Right renal pelvis (tissue), 4 donors: ENCODE measurements around the gene NCK1. TPM values are rescaled to one million over a fixed set of nuclear protein-coding genes. Genes with fewer than 3 reads are reported as not detected.
"Not testable (repeated sequence)": the region's sequence is repeated elsewhere in the genome, so short reads cannot be mapped to it uniquely, and the experiment has no call there.

Source experiments
- DNase-seq, 4 donors: peaks; one replicate each; pipeline ENCODE4 v3.0.0-alpha.2; 2013; ENCODE audit warnings: low read depth in 4 of 4, low spot score in 3 of 4, missing footprints in 1 of 4
- polyA plus RNA-seq, 4 donors: library from polyadenylated mRNA; unstranded; fragments of 120-200 nt; gene quantifications; one replicate each; pipeline ENCODE4 v1.2.1, GENCODE V29; 2013; ENCODE audit not compliant: insufficient read length in 4 of 4

Gene NCK1
- polyA plus RNA-seq, 4 donors = 37.0 to 48.3 (median 41.4) TPM

DNA sequence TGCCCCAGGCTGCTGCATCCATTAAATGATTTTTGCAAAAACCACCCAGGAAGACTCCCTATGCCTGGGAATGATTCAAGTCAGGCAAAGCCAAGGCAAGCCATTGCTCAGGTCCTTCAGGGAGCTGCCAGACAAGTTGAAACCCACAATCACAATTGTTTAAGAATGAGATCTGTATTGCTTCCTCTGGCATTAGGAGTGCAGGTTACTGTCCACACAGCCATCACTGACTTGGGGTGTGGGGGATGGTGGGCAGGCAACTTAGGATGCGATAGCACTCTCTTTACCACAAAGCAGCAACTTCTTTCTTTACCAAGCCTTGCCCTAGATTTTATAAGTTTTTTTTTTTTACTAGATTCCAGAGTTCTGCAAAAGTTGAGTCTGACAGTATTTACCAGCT lies 80.8 kb downstream of the NCK1 start:
- DNase-seq = no peak

DNA sequence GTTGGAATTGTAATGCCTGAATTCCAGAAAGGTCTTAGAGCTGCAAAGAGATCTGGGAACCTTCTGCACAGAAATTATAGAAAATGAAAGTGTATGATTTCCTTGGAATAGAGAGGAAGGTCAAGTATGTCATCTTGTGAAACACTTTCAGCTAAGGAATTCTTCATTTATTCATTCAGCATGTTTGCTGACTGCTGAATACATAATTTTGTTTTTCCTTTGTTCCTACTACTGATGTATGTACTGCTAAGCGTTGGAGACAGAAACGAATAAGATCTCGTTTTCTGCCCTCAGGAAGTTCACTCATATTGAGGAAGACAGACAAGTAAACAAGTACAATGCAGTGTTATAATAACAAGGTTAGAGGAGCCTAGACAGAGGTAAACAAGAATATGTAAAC lies 81.4 kb downstream of the NCK1 start:
- no peak for DNase-seq

DNA sequence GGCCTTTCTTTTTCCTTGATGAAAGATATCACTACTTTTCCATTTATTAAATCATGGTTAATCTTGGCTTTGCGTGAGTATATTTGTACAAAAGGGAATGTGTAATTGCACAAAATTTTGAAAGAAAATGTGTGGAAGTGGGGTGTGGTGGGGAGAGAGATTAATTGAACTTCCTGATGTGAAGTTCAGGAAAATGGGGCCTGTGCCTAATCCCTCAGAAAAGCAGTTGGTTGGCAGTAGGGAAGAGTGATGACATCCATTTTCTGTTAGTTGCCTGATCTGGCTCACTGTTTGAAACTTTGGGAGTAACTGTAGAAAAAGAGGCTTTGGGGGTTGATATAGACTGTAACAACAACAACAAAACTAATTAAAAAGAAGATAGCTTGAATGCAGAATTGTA lies 85.0 kb downstream of the NCK1 start:
- no peak for DNase-seq

DNA sequence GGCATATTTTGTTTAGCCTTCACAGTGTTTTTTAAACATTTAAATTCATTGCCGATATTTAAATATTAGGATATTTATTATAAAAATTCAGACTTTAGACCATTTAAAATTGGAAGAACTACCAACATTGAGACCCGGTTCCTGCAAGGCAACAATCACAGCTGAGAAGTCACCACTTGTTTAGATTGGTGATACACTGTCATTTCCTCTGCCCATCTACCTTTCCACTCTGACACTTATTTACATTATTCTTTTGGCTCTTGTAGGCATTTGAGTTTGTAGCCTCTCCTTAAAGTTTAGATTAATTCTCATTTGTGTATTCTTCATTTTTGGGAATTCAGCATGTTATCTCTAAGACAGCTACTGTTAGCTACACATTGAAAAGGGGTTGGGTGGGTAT lies 85.5 kb downstream of the NCK1 start:
- DNase-seq = no peak

DNA sequence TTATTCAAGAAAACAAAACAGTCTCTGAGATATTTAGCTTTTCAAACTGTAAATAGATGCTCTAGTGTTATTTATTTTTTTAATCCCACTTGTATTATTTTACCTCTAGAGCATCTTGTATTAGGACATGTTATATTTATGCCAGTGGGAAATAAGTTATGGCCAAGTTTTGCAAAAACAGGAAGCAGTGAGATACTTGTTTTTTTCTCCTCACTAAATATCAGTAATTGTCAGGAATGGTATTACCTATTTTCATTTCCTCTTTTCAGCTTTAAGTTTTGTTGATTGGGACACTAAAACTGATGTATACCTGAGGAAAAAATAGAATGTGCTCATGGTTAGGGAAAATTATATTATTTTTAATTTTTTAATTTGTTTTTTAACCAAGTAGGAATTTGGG lies 87.1 kb downstream of the NCK1 start:
- DNase-seq = no peak

DNA sequence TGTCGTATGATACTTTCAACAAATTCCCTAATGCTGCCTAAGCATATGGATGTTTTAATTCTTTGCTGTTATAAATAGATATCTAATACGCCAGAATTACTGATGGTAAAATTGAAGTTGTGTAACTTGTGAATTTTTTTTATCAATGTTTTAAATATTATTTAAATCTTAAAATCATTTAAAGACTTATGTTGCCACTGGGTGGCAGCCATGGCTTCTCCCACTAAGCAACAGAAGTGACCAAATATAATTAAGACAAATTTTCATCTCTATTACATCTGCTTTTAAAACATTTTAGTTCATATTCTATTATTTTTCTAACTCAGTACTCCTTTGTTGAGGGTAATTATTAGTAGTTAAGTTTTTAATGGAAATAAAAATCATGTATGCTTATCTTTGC lies 87.7 kb downstream of the NCK1 start:
- no peak for DNase-seq

DNA sequence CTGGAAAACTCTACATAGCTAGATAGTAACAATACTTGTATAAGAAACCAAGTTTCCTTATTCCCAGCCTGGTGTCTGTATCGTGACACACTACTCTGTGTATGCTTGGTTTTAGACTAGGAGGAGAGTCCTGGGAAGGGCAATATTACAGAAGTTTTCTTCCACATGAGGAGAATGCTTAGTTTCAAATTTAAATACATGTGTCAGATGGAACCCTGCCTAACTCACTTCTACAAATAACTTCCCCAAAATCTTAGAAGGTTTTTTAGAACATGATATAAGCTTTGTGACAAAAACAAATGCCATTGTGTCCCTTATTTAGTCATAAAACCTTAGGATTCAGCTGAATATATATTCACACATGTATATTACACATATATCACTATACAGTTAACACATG lies 88.6 kb downstream of the NCK1 start:
- DNase-seq = no peak

DNA sequence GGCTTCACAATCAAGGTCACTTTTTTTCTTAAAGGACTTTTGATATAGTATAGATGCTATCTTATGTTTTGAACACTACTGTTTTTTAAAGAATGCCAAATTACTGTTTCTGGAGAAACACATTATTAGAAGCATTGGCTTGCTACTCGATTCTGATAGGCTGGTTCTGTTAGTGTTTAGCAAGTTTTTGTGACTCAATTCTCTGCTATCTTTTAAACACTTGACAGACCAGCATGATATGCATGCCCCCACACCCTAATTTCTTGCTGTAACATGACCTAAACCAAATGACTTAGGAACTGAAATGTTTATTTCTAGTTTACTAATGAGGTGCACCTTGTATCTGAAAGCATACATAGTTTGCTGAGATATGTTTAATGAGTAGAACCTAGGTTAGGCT lies 90.3 kb downstream of the NCK1 start:
- no peak for DNase-seq

DNA sequence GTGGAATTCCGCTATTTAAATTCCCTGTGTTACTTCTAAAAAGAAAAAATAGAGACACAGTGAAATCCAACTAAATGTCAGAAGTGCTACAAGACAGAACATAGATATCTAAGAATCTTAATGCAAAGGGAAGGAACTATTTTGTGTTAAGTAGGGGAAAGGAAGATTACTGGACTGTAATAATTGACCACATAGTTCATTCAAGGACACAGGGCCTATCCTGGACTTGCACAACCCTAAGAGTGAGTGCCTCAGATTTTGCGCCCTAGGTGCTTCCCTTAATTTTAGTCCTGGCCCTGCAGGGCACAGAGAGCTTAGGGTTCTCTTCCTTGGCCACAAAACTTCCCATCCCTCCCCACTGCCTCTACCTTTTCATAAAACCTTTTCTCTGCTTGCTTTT lies 92.2 kb downstream of the NCK1 start:
- no peak for DNase-seq

DNA sequence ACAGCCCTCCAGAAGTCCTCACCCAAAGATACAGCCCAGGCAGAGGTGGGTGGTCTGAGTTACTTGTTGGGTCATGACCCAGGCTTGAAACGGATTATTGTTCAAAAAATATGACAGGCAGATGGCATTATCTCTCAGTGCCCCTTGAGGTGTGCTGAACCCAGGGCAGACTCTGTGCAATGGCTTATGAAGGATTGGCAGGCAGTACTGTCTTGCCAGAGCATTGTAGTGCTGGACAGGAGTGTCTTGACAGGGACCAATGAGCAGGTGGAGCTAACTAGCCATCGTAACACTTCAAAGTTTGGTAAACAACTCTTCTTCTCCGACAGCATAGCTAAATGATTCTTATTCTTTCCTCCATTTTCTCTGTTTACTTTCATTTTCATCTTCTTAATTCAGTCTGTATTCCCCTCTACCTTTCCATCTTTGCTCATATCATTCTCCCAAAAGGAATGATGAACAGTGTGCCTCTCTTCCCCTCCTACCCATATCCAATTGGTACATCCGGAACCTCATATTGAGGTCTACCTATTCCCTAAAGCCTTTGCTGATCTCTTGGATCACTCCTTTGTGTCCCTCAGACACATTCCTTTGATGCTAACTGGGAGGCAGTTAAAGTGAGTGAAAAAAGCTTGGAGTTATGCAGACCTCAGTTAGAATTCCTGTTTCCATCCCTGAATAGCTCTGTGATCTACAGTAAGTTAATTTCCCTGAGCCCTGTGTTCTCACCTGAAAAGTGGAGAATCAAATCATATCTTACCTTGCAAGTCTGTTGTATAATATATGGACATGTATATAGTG lies 93.2 kb downstream of the NCK1 start:
- no peak for DNase-seq

DNA sequence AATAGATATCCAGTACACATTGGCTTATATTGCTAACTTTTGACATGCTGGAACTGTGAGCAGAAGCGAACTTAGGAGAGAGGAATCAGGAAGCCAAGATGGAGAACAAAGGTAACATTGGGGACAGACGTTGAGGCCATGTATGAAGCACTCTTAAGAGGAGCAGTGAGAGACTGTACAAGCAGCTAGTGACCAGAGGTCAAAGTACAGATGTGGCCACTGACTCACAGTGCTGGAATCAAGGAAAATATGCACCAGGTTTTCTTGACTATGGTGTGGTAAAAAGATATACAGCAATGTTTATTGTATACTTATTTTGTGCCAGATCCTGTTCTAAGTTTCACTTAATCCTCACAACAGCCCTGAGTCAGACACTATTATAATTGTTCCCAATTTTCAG lies 93.8 kb downstream of the NCK1 start:
- DNase-seq = no peak

DNA sequence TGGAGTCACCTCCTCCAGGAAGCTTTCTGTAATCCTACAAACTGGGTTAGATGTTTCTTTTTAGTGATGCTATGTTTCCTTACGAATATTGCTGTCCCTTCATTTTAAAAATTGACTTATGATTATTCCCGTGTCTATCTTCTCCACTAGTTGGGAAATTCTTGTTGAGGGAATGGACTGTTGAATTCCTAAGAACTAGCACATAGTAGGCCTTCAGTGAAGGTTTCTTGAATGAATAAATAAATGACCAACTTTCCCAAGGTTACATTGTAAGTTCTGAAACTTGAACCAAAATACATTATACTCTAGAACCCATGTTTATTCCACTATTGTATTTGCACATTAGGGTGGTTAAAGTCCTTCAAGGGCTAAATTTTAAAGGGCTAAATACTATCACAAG lies 95.0 kb downstream of the NCK1 start:
- no peak for DNase-seq

DNA sequence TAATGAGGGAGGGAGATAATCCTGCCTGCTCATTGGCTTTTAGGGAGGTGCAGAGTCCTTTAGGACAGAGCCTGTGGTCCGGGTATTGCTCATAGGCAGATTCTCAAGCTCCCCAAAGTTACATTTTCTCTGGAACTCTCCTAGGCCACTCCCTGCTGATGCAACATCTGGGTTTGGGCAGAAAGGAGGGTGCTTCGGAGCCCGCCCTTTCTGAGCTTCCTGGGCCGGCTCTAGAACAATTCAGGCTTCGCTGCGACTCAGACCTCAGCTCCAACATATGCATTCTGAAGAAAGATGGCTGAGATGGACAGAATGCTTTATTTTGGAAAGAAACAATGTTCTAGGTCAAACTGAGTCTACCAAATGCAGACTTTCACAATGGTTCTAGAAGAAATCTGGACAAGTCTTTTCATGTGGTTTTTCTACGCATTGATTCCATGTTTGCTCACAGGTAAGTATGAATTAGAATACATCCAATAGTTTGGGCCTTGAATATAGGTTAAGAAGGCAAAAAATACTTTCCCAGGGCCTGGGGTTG lies 95.8 kb downstream of the NCK1 start, which contains the start of gene IL20RB:
Gene IL20RB, plus strand, starts transcription at position 233 of the 538 bp plus-strand sequence. Its CDS starts 131 bp downstream, at position 364.
- no peak for DNase-seq

DNA sequence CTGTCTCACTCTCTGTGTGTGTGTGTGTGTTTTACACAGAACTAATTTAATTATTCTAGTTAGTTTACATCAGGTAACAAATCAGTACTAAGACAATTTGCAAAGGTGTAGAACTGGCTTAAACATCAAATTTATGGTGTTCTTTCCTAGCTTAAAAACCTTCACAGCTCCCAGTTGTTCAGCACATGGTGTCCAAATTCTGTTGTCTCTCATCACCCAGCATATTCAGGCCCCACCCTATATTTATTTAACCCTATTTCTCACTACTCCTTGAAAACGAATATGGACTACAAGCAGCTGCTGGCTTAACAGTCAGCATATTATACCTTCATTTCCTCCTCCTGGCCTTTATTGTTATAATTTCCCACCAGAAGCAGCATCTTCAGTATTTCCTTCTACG lies 96.9 kb downstream of the NCK1 start:
- no peak for DNase-seq

DNA sequence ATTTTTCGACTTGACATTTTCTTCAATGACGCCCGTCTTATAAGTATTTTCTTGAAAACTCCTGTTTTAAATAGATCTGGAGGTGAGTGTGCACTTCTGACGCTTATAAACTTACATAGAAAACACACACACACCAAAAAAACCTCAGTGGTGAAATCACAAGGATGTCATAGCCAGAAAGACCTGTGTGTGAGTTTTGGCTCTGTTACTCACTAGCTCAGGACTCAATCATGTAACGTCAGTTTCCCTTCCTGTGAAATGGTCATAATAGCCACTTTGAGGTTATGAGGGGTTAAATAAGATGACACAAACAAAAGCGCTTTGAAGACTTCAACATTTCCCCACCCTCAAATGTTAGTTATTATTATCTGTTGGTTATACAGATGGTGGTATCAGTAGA lies 97.6 kb downstream of the NCK1 start:
- no peak for DNase-seq

DNA sequence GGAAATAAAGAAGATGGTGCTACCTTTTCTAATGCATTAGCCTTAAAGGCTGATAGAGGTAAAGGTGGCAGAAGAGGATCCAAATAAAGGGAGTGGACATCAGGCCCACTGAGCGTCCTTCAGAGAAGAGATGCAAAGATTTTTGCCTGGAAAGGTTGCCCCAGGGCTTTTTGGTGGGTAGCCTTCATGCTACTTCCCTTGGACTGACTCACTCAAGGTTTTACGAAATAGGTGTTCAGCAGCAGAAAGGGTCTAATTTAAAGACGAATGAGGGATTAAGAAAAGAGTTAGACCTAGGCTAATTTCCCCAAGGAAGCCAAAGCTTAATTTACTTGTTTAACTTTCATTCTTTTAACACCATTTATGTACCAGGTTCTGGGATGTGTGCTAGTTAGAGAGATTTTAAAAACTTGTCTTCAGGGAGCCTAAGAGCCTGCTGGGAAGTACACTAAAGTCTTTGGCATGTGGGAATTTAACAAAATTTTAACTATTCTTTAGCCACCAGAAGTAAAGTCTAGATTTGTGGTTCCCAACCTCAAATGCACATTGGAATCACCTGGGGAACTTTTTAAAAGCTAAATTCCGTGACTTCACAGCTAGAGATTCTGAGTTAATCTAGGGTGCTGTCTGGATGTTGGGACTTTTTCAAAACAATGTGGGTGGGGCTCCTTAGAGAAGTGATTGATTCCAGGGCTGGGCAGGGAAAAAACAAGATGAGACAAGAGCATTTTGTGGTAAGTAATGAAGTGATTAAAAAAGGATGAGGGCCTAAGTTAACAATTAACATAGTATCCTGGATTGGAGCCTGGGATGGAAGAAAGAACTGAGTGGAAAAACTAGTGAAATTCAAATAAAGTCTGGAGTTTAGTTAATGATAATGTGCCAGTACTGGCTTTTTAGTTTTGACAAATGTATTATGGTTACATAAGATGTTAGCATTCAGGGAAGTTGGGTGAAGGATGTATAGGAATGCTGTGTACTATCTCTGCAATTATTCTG lies 99.1 kb downstream of the NCK1 start:
- no peak for DNase-seq

DNA sequence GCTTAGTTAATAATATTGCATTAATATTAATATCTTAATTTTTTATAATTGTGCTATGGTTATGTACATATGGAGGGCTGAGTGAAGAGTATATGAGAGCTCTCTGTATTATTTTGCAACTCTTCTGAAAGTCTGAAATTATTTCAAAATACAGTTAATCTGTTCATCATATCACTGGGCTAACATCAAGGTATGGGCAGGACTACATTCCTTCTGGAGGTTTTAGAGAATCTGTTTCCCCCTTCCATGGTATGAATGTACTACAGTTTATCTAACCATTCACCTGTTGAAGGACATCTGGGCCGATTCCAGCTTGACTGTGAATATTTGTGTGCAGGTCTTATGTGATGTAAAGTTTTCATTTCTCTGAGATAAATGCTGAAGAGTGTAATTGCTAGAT lies 100.9 kb downstream of the NCK1 start:
- no peak for DNase-seq

DNA sequence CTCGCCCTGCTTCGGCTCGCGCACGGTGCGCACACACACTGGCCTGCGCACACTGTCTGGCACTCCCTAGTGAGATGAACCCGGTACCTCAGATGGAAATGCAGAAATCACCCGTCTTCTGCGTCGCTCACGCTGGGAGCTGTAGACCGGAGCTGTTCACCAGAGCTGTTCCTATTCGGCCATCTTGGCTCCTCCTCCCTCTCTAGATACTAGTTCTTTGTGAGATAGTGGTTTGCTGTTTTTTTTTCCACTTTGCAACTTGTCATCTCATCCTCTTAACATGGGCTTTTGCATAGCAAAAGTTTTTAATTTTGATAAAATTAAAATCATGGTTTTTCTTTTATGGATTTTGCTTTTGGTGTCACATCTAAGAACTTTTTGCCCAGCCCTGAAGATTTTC lies 107.5 kb downstream of the NCK1 start:
- DNase-seq = not testable (repeated sequence)

DNA sequence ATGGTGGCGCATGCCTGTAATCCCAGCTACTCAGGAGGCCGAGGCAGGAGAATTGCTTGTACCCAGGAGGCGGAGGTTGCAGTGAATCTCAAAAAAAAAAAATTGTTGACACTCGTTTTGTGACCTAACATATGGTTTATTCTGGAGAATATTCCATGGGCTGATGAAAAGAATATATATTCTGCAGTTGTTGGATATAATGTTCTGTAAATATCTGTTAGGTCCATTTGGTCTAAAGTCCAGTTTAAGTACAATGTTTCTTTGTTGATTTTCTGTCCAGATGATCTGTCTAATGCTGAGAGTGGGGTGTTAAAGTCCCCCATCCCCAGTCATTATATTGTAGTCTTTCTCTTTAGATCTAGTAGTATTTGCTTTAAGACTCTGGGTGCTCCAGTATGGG lies 111.3 kb downstream of the NCK1 start:
- no peak for DNase-seq

DNA sequence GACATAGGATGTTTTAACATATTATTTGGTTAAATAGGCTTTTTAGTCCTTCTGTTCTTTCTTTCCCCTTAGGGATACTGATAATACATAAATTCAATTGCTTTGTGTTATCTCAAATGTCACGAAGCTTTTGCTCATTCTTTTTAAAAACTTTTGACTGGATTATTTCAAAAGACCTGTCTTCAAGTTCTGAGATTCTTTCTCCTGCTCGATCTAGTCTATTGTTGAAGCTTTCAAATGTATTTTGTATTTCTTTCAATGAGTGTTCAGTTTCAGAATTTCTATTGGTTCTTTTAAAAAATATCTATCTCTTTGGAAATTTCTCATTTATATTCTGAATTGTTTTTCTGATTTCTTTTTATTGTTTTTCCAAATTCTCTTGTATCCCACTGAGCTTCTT lies 112.7 kb downstream of the NCK1 start:
- no peak for DNase-seq

DNA sequence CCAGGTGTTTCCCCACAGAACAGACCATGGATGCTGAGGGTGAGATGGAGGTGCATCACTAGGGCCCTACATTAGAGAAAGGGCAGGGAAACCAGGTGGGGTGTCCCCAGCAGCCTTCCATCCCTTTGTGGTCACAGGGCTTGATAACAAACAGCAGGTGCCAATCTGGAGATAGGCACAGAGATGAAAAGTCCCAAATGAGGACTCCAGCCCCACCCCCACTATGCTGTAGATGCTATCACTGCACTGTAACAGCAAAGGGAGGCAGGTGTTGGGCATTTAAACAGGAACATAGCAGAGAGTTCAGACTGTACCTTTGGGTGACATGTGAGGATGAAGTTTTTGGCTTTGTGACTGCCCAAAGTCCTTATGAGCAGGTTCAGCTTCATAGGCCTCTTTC lies 117.2 kb downstream of the NCK1 start:
- no peak for DNase-seq
